GM21576 (cell line): ENCODE data around the gene C9orf40.

Source experiments
- ATAC-seq: cut with Tn5 transposase; IDR thresholded peaks from one replicate; pipeline ENCODE4 v1.9.1; 2021; ENCODE audit warnings: mild to moderate bottlenecking, moderate library complexity; ENCODE audit not compliant: unreplicated experiment

The C9orf40 gene

GRCh38 chr9:74942801-74943200 is 9.9 kb downstream of the C9orf40 start:
- ATAC-seq = no peak

- no peak for ATAC-seq
Measured at GRCh38 chr9:74940600-74940999, 12.1 kb downstream of the C9orf40 start.

- no peak for ATAC-seq
Measured at GRCh38 chr9:74935008-74935407, 17.7 kb downstream of the C9orf40 start.

GRCh38 chr9:74921737-74922136 is 31.0 kb downstream of the C9orf40 start:
- no peak for ATAC-seq

GRCh38 chr9:74920944-74921626 is 31.6 kb downstream of the C9orf40 start:
- ATAC-seq = no peak

GRCh38 chr9:74910036-74910435 is 42.7 kb downstream of the C9orf40 start:
- ATAC-seq = no peak

GRCh38 chr9:74908665-74909064 is 44.0 kb downstream of the C9orf40 start:
- ATAC-seq = no peak

GRCh38 chr9:74907085-74907484 is 45.6 kb downstream of the C9orf40 start:
- ATAC-seq = no peak

- ATAC-seq = no peak
Measured at GRCh38 chr9:74901001-74901400, 51.7 kb downstream of the C9orf40 start.
